KMS-11 (cell line): ENCODE data around the gene TLX3.
A peak's percentile ranks its signal among the peaks of the same experiment; 100 is the strongest.

Experiments
- H2AFZ ChIP-seq: fragments of 200-600 bp; sonication (generic); 2 replicates; pipeline ENCODE4 v1.6.1; 2016; ENCODE audit warnings: antibody characterized with exemption, mixed run types, low read depth
- H3K27ac ChIP-seq: fragments of 200-600 bp; sonication (generic); 2 replicates; pipeline ENCODE4 v1.6.1; 2016; ENCODE audit warnings: mild to moderate bottlenecking, mixed run types
- H3K27me3 ChIP-seq: fragments of 200-600 bp; sonication (generic); 2 replicates; pipeline ENCODE4 v1.6.1; 2017; ENCODE audit warnings: mild to moderate bottlenecking, low read depth, mixed run types, moderate library complexity; ENCODE audit not compliant: insufficient read depth
- H3K36me3 ChIP-seq: fragments of 200-600 bp; sonication (generic); 2 replicates; pipeline ENCODE4 v1.6.1; 2017; ENCODE audit warnings: mild to moderate bottlenecking, mixed run types; ENCODE audit not compliant: insufficient read depth
- H3K4me1 ChIP-seq: fragments of 200-600 bp; sonication (generic); 2 replicates; pipeline ENCODE4 v1.6.1; 2016; ENCODE audit warnings: mild to moderate bottlenecking, low read depth, mixed run types; ENCODE audit not compliant: poor library complexity, severe bottlenecking
- H3K4me2 ChIP-seq: fragments of 200-600 bp; sonication (generic); 2 replicates; pipeline ENCODE4 v1.7.0; 2016; ENCODE audit warnings: mild to moderate bottlenecking, mixed run types
- H3K4me3 ChIP-seq: fragments of 200-600 bp; sonication (generic); IDR thresholded peaks from 2 replicates; pipeline ENCODE4 v1.6.1; 2017; ENCODE audit warnings: low read depth, low read length, mixed read lengths; ENCODE audit not compliant: insufficient read depth
- H3K79me2 ChIP-seq: fragments of 200-600 bp; sonication (generic); 2 replicates; pipeline ENCODE4 v1.6.1; 2016; ENCODE audit warnings: low read depth, mixed run types; ENCODE audit not compliant: insufficient read depth
- H3K9ac ChIP-seq: fragments of 200-600 bp; sonication (generic); 2 replicates; pipeline ENCODE4 v1.6.1; 2016; ENCODE audit warnings: mild to moderate bottlenecking, mixed run types
- H4K20me1 ChIP-seq: fragments of 200-600 bp; sonication (generic); 2 replicates; pipeline ENCODE4 v1.6.1; 2016; ENCODE audit warnings: mild to moderate bottlenecking, mixed run types; ENCODE audit not compliant: insufficient read depth
- CTCF ChIP-seq: fragments of 200-600 bp; sonication (generic); conservative IDR thresholded peaks from 2 replicates; pipeline ENCODE4 v1.6.1; 2017; ENCODE audit warnings: low read depth, mild to moderate bottlenecking, antibody characterized with exemption, low read length, moderate library complexity, mixed read lengths

The TLX3 gene

GRCh38 chr5:171342362-171343111 is 33.5 kb downstream of the TLX3 start:
- Histone ChIP-seq H3K36me3 (no peaks in the 10 kb centered on the region), H3K4me2 (no peak overlapping the region), H3K27ac (no peak overlapping the region), H2AFZ (no peak overlapping the region), H3K4me1 (no peaks in the 10 kb centered on the region), H3K4me3 (no peak overlapping the region), H3K79me2 (no peaks in the 10 kb centered on the region), H3K27me3 (no peaks in the 10 kb centered on the region), H3K9ac (no peak overlapping the region), H4K20me1 (no peaks in the 10 kb centered on the region)
- peak; percentile 62 for TF ChIP-seq CTCF

DNA sequence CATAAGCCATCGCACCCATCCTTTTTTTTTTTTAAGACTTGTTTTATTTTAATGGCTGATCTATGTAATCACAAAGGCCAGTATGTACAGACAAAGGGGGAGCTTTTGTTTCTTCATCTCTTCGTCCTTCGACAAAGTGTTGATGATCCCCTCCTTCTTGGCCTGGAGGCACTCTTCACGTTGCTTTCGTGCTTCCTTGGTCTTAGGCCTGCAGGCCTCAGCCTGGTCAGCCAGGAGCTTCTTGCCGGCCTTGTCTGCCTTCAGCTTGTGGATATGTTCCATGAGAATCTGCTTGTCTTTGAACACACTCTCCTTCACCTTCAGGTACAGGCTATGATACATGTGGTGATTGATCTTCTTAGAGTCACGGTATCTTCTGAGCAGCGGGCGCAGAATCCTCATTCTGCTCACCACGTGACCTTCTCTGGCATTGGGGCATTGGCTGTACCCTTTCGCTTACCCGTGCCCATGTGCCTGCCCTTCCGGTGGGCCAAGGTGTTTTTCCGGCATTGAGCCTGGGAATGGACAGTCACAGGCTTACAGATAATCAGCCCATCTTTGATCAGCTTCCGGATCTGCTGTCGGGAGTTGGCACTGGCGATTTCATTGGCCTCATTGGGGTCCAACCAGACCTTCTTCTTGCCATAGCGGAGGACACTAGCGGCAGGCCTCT is 36.0 kb downstream of the TLX3 start:
- Histone ChIP-seq H2AFZ (no peak overlapping the region), H3K27ac (no peak overlapping the region), H3K36me3 (no peaks in the 10 kb centered on the region), H3K79me2 (no peaks in the 10 kb centered on the region), H3K9ac (no peak overlapping the region), H3K4me3 (no peak overlapping the region), H4K20me1 (no peaks in the 10 kb centered on the region), H3K27me3 (no peaks in the 10 kb centered on the region), H3K4me1 (no peaks in the 10 kb centered on the region), H3K4me2 (no peak overlapping the region)
- no peak for TF ChIP-seq CTCF

DNA sequence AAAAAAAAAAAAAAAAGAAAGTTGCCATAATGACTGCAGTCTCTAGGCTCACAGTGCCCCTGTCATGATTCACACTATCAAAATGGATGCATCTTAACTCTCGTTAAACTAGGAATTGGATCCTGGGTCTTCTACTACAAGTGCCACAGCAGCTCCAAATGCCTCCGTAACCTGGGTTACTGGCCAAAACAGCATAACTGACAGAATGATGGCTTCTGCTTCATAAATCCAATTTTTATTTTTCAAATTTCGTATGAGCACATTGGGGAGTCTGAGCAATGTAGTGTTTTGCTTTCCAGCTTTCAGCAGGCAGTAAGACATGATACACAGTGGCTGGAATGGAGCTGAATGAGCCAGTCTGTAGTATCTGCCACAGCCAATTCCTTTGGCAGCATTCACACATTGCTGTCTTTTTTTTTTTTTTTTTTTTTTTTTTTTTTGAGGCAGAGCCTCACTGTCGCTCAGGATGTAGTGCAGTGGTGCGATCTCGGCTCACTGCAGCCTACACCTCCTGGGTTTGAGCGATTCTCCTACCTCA is 42.6 kb downstream of the TLX3 start:
- H3K79me2 ChIP-seq = no peaks in the 10 kb centered on the region
- H3K27ac ChIP-seq = no peak overlapping the region
- H4K20me1 ChIP-seq = no peaks in the 10 kb centered on the region
- no peak overlapping the region for H3K4me2 ChIP-seq
- no peaks in the 10 kb centered on the region for H3K36me3 ChIP-seq
- no peak overlapping the region for H2AFZ ChIP-seq
- H3K9ac ChIP-seq = no peak overlapping the region
- peaks cover 8% of the 10 kb centered on the region for H3K4me1 ChIP-seq
- H3K27me3 ChIP-seq = no peaks in the 10 kb centered on the region
- TF ChIP-seq CTCF = no peak
- H3K4me3 ChIP-seq = no peak overlapping the region

- TF ChIP-seq CTCF = no peak
- H3K27me3 ChIP-seq = no peaks in the 10 kb centered on the region
- H3K36me3 ChIP-seq = no peaks in the 10 kb centered on the region
- H3K79me2 ChIP-seq = no peaks in the 10 kb centered on the region
- H3K9ac ChIP-seq = peak overlapping the region; percentile 18; the same call in 1 of the 2 replicates
- H3K27ac ChIP-seq = peak overlapping the region; percentile 48
- no peaks in the 10 kb centered on the region for H4K20me1 ChIP-seq
- peak overlapping the region; percentile 54; the same call in 1 of the 2 replicates for H3K4me2 ChIP-seq
- no peak overlapping the region for H3K4me3 ChIP-seq
- H2AFZ ChIP-seq = peak overlapping the region; percentile 41; the same call in 1 of the 2 replicates
- H3K4me1 ChIP-seq = peaks cover 8% of the 10 kb centered on the region
Measured at GRCh38 chr5:171355302-171355724, 46.3 kb downstream of the TLX3 start.
